ENCODE results near the gene FRMD3. TPM values are rescaled to one million over a fixed set of nuclear protein-coding genes. Genes with fewer than 3 reads are reported as not detected.
"Not testable (repeated sequence)": the region's sequence is repeated elsewhere in the genome, so short reads cannot be mapped to it uniquely, and the experiment has no call there.

Gene FRMD3
- total and polyA plus RNA-seq, 7 donors, result 5.9 to 27.4 (median 8.3) TPM

DNA sequence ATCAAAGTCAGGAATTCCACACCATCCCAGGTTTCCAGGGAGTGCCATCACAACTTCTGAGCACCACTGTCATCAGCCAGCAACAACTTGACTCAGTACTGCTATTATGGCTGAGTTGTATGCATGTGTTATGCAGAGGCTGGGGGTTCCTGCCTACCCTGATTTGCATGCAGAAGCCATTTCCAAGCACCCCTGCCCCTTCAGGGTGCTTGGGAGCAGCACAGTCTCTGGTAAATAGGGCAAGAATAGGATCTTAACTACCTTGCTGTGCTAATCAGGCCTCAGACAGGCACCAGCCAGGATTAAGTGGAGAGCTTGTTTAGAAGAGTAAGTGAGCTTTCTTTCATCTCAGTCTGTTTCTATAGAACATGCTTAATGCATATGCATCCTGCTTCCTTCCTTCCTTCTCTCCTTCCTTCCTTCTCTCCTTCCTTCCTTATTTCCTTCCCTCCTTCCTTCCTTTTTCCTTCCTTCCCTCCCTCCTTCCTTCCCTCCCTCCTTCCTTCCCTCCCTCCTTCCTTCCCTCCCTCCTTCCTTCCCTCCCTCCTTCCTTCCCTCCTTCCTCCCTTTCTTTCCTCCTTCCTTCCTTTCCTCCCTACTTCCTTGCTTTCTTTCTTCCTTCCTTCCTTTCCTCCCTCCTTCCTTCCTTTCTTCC lies 175.7 kb downstream of the FRMD3 start:
- no peaks in the 10 kb centered on the region for H3K9me3 ChIP-seq
- no peaks in the 10 kb centered on the region for H3K4me1 ChIP-seq
- intact Hi-C loops (cut with DNase I), result no loop called here
- TF ChIP-seq EP300 (IDR thresholded peaks at IDR 0.05) (no peak), POLR2A (IDR thresholded peaks at IDR 0.05) (no peak), POLR2AphosphoS5 (IDR thresholded peaks at IDR 0.05) (no peak)
- TF ChIP-seq, protein P1, sequence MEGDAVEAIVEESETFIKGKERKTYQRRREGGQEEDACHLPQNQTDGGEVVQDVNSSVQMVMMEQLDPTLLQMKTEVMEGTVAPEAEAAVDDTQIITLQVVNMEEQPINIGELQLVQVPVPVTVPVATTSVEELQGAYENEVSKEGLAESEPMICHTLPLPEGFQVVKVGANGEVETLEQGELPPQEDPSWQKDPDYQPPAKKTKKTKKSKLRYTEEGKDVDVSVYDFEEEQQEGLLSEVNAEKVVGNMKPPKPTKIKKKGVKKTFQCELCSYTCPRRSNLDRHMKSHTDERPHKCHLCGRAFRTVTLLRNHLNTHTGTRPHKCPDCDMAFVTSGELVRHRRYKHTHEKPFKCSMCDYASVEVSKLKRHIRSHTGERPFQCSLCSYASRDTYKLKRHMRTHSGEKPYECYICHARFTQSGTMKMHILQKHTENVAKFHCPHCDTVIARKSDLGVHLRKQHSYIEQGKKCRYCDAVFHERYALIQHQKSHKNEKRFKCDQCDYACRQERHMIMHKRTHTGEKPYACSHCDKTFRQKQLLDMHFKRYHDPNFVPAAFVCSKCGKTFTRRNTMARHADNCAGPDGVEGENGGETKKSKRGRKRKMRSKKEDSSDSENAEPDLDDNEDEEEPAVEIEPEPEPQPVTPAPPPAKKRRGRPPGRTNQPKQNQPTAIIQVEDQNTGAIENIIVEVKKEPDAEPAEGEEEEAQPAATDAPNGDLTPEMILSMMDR (IDR thresholded peaks at IDR 0.05), result no peak
- H3K36me3 ChIP-seq, result no peaks in the 10 kb centered on the region
- no peak overlapping the region for H3K4me3 ChIP-seq
- no peaks in the 10 kb centered on the region for H3K27me3 ChIP-seq
- no peak for DNase-seq
- H3K27ac ChIP-seq, result no peak overlapping the region

DNA sequence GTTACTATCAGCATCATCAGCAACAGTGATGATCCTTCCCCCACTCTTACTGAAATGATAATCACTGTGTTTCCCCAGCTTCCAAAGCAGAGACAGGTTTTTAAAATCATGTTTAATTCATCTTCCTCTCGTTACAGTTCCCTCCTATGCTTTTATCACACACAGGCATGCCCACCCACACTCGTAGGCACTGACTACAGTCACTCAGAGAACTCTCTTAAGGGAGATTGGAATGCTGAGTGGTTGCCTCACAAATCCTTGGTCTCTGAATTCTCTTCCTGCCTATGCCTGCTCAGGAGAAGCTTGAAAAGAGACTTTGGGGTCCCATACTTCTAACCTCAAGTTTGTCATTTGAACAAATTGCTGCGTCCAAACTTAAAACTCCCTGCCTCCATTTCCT lies 179.2 kb downstream of the FRMD3 start:
- no peaks in the 10 kb centered on the region for H3K27me3 ChIP-seq
- H3K9me3 ChIP-seq, result no peaks in the 10 kb centered on the region
- H3K36me3 ChIP-seq, result no peaks in the 10 kb centered on the region
- TF ChIP-seq EP300 (IDR thresholded peaks at IDR 0.05) (no peak), POLR2AphosphoS5 (IDR thresholded peaks at IDR 0.05) (no peak), POLR2A (IDR thresholded peaks at IDR 0.05) (no peak)
- TF ChIP-seq, protein P1 (IDR thresholded peaks at IDR 0.05), result no peak
- H3K4me3 ChIP-seq, result no peak overlapping the region
- intact Hi-C loops (cut with DNase I), result no loop called here
- 86 to 92% methylated on average over 3 of the region's 3 CpGs for WGBS, 2 donors
- DNase-seq, result no peak
- no peak overlapping the region for H3K27ac ChIP-seq
- H3K4me1 ChIP-seq, result no peaks in the 10 kb centered on the region

GRCh38 chr9:83358493-83358892 lies 179.7 kb downstream of the FRMD3 start:
- H3K27ac ChIP-seq, result not testable (repeated sequence)

DNA sequence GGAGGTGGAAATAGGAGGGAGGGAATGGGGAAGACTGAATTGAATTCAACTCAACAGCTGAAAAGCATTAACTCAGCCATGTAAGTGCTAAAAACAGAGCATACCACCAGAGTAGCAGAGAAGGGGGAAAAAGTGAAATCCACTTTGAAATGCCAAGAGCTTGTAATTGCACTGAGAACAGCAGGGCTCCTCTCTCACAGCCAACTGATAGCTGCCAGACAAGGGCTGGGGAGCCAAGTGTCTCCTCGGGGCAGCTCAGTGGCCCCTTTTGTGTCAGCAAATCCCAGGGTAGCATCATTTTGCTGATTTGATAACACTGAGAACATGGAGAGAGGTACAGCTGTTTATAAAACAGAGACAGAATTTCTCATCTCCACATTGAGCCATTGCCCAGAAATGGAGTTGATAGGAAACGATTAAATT lies 182.5 kb downstream of the FRMD3 start:
- DNase-seq, result no peak
- Histone ChIP-seq H3K36me3 (no peaks in the 10 kb centered on the region), H3K4me3 (no peak overlapping the region), H3K9me3 (no peaks in the 10 kb centered on the region), H3K27me3 (no peaks in the 10 kb centered on the region), H3K4me1 (no peaks in the 10 kb centered on the region), H3K27ac (peak overlapping the region in 3 of 4 donors; percentile 30 to 61 (median 51))
- intact Hi-C loops (cut with DNase I), result no loop called here
- TF ChIP-seq POLR2AphosphoS5 (IDR thresholded peaks at IDR 0.05), result no peak
- TF ChIP-seq, protein P1 (IDR thresholded peaks at IDR 0.05), result no peak
- 59 to 72% methylated on average over 2 of the region's 2 CpGs for WGBS, 2 donors

More at GRCh38 chr9:83358493-83358892, 179.7 kb downstream of the FRMD3 start:
- WGBS, 2 donors, result 94 to 95% methylated on average over 4 of the region's 4 CpGs
- H3K27me3 ChIP-seq; H3K36me3 ChIP-seq; H3K4me1 ChIP-seq; H3K4me3 ChIP-seq; intact Hi-C loops (cut with DNase I); H3K9me3 ChIP-seq; DNase-seq: not testable (repeated sequence)

DNA sequence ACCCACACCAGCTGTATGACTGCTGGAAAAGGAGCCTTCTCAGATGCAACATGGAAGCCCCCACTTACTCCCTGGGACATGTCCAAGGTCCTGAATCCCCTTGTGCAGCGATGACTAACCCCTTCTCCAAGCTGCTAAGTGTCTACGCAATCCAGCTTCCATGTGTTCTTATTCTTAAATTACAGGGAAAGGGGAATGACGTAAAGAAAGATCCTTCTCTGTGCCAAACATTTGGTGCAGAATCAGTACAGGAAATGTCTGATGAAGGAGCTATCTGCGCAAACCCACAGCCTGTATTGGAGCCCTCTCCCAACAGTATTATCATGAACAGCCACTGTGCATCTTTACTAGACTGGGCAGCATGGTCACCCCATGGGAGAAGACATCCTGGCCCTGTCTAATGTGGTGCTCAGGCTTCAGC lies 183.2 kb downstream of the FRMD3 start:
- no peaks in the 10 kb centered on the region for H3K9me3 ChIP-seq
- peak; percentile 73 for DNase-seq
- no peak overlapping the region for H3K4me3 ChIP-seq
- H3K36me3 ChIP-seq, result no peaks in the 10 kb centered on the region
- peak overlapping the region in 3 of 4 donors; percentile 30 to 61 (median 51) for H3K27ac ChIP-seq
- WGBS, 2 donors, result 80% methylated on average over 4 of the region's 4 CpGs
- H3K27me3 ChIP-seq, result no peaks in the 10 kb centered on the region
- H3K4me1 ChIP-seq, result no peaks in the 10 kb centered on the region
- peak in 1 of 4 donors; percentile 12 for TF ChIP-seq POLR2AphosphoS5 (IDR thresholded peaks at IDR 0.05)
- TF ChIP-seq EP300 (IDR thresholded peaks at IDR 0.05), result no peak
- intact Hi-C loops (cut with DNase I), result no loop called here

DNA sequence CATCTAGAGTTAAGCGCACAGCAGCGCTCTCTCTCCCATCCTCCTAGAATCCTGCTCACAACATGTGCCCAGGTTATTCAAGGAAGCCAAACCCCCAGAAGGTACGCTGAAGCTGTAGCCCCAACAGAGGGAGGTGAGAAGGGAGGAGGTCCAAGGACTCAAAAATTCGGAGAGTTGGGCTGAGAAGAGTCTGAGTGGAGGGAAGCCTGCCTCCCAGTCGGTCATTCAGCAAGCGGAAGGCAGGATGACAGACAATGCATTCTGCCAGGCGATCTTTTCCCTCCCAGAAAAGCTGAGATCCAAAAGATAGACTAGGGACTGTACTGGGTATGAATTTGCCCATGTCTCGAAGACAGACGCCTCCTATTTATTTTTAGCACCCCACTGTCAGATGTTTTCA lies 189.2 kb downstream of the FRMD3 start:
- H3K4me3 ChIP-seq, result no peak overlapping the region
- H3K27me3 ChIP-seq, result no peaks in the 10 kb centered on the region
- intact Hi-C loops (cut with DNase I), result no loop called here
- H3K9me3 ChIP-seq, result no peaks in the 10 kb centered on the region
- WGBS, 2 donors, result 87 to 91% methylated on average over 9 of the region's 9 CpGs
- H3K27ac ChIP-seq, result no peak overlapping the region
- TF ChIP-seq, protein P1 (IDR thresholded peaks at IDR 0.05), result no peak
- TF ChIP-seq EP300 (IDR thresholded peaks at IDR 0.05) (no peak), POLR2A (IDR thresholded peaks at IDR 0.05) (no peak), POLR2AphosphoS5 (IDR thresholded peaks at IDR 0.05) (no peak)
- H3K4me1 ChIP-seq, result no peaks in the 10 kb centered on the region
- no peaks in the 10 kb centered on the region for H3K36me3 ChIP-seq
- DNase-seq, result no peak
